Spleen (tissue), 7 donors: ENCODE measurements around the gene LRMDA.

ENCODE experiments used
- POLR2A ChIP-seq, 3 donors: fragments of 450-650 bp; IDR thresholded peaks; one replicate each; pipeline ENCODE4 v1.5.1; 2017; ENCODE audit warnings: antibody characterized with exemption in 3 of 3, mild to moderate bottlenecking in 1 of 3
- POLR2AphosphoS5 ChIP-seq, 3 donors: sonication (generic); formaldehyde crosslinking; IDR thresholded peaks; one replicate each; pipeline ENCODE4 v1.5.1; 2017; ENCODE audit warnings: antibody characterized with exemption in 3 of 3
- TF ChIP-seq, protein P1 (sequence below), 11 experiments: fragments of 200-600 bp in 7 of 11; fragments of 450-650 bp in 4 of 11; sonication (generic) in 4 of 11; IDR thresholded peaks in 8 of 11; conservative IDR thresholded peaks in 3 of 11; 1 replicate in 7 of 11; 2 replicates in 4 of 11; pipeline versions ENCODE4 v1.4.0 to v1.8.0; 2016 to 2021; ENCODE audit warnings: antibody characterized with exemption in 11 of 11, inconsistent platforms in 4 of 11, mild to moderate bottlenecking in 1 of 11
- donor health status: DM: no; HTN: no; CAD: no; lungs with moderate emphysema.
- donor health status: DM: no; HTN: no; CAD: no.
- donor health status: DM: no; HTN: no; CAD: no.

DNA sequence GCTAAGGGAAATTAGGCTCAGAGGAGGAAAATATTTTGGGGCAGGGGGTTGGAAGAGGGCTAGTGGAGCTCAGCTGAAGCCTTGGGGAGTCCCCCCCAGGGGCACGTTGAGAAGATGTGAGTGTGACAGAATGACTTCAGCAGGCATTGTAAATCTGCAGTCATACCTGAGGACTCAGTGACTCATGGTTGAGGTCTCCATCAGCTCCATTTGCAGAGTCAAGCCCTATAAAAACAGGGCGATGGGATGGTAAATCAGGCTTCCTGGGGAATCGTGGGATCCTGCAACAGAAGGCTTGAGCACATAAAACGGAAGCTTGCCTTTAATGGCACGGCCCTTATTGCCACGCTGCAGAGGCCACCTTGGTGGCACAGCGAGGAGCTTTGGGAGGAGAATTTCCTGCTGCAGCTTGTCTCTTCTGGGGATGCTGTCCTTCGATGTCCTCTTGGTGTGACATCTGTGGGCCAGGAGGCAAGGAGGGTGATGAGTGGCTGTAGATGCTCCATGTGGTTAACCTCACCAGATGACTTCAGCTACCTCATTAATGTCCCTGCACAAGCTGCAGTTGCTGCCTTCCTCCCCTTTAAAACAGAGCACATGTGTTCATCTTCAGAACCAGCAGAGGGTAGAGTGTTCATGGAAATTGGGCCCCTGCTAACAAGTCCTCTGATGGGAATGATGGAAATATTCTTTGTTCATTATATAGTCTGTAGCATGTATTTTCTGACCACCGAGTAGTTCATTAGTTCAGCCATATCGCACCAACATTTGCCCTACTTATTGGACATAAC is 285.9 kb downstream of the LRMDA start:
- TF ChIP-seq, protein P1, sequence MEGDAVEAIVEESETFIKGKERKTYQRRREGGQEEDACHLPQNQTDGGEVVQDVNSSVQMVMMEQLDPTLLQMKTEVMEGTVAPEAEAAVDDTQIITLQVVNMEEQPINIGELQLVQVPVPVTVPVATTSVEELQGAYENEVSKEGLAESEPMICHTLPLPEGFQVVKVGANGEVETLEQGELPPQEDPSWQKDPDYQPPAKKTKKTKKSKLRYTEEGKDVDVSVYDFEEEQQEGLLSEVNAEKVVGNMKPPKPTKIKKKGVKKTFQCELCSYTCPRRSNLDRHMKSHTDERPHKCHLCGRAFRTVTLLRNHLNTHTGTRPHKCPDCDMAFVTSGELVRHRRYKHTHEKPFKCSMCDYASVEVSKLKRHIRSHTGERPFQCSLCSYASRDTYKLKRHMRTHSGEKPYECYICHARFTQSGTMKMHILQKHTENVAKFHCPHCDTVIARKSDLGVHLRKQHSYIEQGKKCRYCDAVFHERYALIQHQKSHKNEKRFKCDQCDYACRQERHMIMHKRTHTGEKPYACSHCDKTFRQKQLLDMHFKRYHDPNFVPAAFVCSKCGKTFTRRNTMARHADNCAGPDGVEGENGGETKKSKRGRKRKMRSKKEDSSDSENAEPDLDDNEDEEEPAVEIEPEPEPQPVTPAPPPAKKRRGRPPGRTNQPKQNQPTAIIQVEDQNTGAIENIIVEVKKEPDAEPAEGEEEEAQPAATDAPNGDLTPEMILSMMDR (IDR thresholded peaks at IDR 0.05 in 8 of 11, conservative IDR thresholded peaks at IDR 0.05 in 3 of 11) = no peak
- TF ChIP-seq POLR2A (IDR thresholded peaks at IDR 0.05) (no peak), POLR2AphosphoS5 (IDR thresholded peaks at IDR 0.05) (no peak)
